K562 (cell line): ENCODE data around the gene LAMTOR4. TPM values are rescaled to one million over a fixed set of nuclear protein-coding genes. Genes with fewer than 3 reads are reported as not detected.
A peak's percentile ranks its signal among the peaks of the same experiment; 100 is the strongest.

Experiments
- ZNF76 ChIP-seq: fragments of 250-450 bp; sonication (Bioruptor Pico); IDR thresholded peaks from 2 replicates; pipeline ENCODE4 v1.4.0; 2020; ENCODE audit warnings: mild to moderate bottlenecking, moderate library complexity, borderline replicate concordance
- polyA plus RNA-seq, 8 experiments: library from polyadenylated mRNA; depleted of rRNA in 4 of 8; stranded (reverse) in 5 of 8; unstranded in 3 of 8; fragments of >200 nt; fragmentation: Nextera tagmentation in 2 of 8; fragmentation: Illumina TruSeq in 1 of 8; extraction: Ambion mirVana in 2 of 8; extraction: Trizol in 1 of 8; gene quantifications; 2 replicates each; pipeline versions ENCODE4 v1.2.1 to v1.2.3, GENCODE V29; 2011 to 2014; ENCODE audit warnings: inconsistent platforms in 1 of 8, missing spikeins in 1 of 8
- total RNA-seq, 7 experiments: library from RNA; depleted of rRNA in 6 of 7; stranded (reverse); fragments of >200 nt in 6 of 7; fragmentation: Illumina TruSeq in 2 of 7; extraction: Trizol in 2 of 7; gene quantifications; 2 replicates each; pipeline versions ENCODE4 v1.2.1 to v1.2.3, GENCODE V29; 2011 to 2021; ENCODE audit warnings: low replicate concordance in 1 of 7
- TF ChIP-seq, protein P1 (sequence below), 2 experiments: fragments of 450-650 bp; IDR thresholded peaks; 2 replicates each; pipeline ENCODE4 v1.6.1; 2018; ENCODE audit warnings: mild to moderate bottlenecking in 2 of 2, low read depth in 1 of 2; ENCODE audit not compliant: partially characterized antibody in 2 of 2
- TF ChIP-seq, protein P2 (sequence below), 2 experiments: fragments of 250-450 bp in 1 of 2; fragments of 450-650 bp in 1 of 2; sonication (Bioruptor Pico) in 1 of 2; IDR thresholded peaks; 2 replicates each; pipeline versions ENCODE4 v1.6.1 to v1.8.0; 2016 to 2021; ENCODE audit warnings: mild to moderate bottlenecking in 2 of 2, moderate library complexity in 2 of 2, missing compliant biosample characterization in 1 of 2, missing genetic modification characterization in 1 of 2
- TF ChIP-seq, protein P3 (sequence below), 2 experiments: fragments of 450-650 bp in 1 of 2; sonication (generic) in 1 of 2; formaldehyde crosslinking in 1 of 2; IDR thresholded peaks; 2 replicates each; pipeline versions ENCODE4 v1.7.1 to v1.9.0; 2016 to 2022; ENCODE audit warnings: inconsistent platforms in 1 of 2, mild to moderate bottlenecking in 1 of 2, missing genetic modification reagents in 1 of 2
- TF ChIP-seq, protein P4 (sequence below): fragments of 450-650 bp; IDR thresholded peaks from 2 replicates; pipeline ENCODE4 v1.6.1; 2014; ENCODE audit warnings: low read depth, mild to moderate bottlenecking, moderate library complexity, borderline replicate concordance
- TF ChIP-seq, protein P5 (sequence below): fragments of 450-650 bp; formaldehyde crosslinking; IDR thresholded peaks from 2 replicates; pipeline ENCODE4 v1.4.0; 2020; ENCODE audit warnings: mild to moderate bottlenecking, mixed read lengths

LAMTOR4 gene
- total and polyA plus RNA-seq, 9 of the 15 experiments (the other 6 are each of a cell fraction or from before 2014, with no cell fraction given), result 79.6 to 314 (median 195) TPM

DNA sequence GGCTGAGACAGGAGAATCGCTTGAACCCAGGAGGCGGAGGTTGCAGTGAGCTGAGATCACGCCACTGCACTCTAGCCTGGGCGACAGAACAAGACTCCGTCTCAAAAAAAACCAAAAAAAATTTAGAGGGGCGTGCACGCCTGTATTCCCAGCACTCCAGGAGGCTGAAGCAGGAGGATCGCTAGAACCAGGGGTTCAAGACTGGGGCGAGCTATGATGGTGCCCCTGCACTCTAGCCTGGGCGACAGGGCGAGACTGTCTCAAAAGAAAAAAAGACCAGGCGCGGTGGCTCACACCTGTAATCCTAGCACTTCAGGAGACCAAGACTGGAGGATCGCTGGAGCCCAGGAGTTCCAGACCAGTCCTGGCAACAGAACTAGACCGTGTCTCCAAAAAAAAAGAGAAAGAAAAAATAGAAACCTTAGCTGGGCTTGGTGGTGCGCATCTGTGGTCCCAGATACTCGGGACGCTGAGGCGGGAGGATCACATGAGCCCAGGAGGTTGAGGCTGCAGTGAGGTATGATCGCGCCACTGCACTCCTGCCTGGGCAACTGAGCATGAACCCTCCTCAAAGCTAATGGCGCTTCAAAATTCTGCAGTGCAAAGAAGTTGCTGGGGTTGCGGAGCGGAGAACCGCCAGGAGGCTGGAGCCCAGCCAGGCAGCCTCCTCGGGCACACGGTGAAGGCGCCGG is 22.3 kb upstream of the LAMTOR4 start (continued):
- TF ChIP-seq, protein P1, sequence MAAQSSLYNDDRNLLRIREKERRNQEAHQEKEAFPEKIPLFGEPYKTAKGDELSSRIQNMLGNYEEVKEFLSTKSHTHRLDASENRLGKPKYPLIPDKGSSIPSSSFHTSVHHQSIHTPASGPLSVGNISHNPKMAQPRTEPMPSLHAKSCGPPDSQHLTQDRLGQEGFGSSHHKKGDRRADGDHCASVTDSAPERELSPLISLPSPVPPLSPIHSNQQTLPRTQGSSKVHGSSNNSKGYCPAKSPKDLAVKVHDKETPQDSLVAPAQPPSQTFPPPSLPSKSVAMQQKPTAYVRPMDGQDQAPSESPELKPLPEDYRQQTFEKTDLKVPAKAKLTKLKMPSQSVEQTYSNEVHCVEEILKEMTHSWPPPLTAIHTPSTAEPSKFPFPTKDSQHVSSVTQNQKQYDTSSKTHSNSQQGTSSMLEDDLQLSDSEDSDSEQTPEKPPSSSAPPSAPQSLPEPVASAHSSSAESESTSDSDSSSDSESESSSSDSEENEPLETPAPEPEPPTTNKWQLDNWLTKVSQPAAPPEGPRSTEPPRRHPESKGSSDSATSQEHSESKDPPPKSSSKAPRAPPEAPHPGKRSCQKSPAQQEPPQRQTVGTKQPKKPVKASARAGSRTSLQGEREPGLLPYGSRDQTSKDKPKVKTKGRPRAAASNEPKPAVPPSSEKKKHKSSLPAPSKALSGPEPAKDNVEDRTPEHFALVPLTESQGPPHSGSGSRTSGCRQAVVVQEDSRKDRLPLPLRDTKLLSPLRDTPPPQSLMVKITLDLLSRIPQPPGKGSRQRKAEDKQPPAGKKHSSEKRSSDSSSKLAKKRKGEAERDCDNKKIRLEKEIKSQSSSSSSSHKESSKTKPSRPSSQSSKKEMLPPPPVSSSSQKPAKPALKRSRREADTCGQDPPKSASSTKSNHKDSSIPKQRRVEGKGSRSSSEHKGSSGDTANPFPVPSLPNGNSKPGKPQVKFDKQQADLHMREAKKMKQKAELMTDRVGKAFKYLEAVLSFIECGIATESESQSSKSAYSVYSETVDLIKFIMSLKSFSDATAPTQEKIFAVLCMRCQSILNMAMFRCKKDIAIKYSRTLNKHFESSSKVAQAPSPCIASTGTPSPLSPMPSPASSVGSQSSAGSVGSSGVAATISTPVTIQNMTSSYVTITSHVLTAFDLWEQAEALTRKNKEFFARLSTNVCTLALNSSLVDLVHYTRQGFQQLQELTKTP (IDR thresholded peaks at IDR 0.05; ENCODE audit: low read depth in 1 of 2, partially characterized antibody in 2 of 2), result peak in 1 of 2 experiments; percentile 20
- no peak for TF ChIP-seq ZNF76 (CRISPR knock-in tag)
- TF ChIP-seq, protein P2, sequence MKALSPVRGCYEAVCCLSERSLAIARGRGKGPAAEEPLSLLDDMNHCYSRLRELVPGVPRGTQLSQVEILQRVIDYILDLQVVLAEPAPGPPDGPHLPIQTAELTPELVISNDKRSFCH (CRISPR knock-in tag; IDR thresholded peaks at IDR 0.05), result no peak
- TF ChIP-seq, protein P2 (tag; IDR thresholded peaks at IDR 0.05), result peak; percentile 62
- TF ChIP-seq, protein P3, sequence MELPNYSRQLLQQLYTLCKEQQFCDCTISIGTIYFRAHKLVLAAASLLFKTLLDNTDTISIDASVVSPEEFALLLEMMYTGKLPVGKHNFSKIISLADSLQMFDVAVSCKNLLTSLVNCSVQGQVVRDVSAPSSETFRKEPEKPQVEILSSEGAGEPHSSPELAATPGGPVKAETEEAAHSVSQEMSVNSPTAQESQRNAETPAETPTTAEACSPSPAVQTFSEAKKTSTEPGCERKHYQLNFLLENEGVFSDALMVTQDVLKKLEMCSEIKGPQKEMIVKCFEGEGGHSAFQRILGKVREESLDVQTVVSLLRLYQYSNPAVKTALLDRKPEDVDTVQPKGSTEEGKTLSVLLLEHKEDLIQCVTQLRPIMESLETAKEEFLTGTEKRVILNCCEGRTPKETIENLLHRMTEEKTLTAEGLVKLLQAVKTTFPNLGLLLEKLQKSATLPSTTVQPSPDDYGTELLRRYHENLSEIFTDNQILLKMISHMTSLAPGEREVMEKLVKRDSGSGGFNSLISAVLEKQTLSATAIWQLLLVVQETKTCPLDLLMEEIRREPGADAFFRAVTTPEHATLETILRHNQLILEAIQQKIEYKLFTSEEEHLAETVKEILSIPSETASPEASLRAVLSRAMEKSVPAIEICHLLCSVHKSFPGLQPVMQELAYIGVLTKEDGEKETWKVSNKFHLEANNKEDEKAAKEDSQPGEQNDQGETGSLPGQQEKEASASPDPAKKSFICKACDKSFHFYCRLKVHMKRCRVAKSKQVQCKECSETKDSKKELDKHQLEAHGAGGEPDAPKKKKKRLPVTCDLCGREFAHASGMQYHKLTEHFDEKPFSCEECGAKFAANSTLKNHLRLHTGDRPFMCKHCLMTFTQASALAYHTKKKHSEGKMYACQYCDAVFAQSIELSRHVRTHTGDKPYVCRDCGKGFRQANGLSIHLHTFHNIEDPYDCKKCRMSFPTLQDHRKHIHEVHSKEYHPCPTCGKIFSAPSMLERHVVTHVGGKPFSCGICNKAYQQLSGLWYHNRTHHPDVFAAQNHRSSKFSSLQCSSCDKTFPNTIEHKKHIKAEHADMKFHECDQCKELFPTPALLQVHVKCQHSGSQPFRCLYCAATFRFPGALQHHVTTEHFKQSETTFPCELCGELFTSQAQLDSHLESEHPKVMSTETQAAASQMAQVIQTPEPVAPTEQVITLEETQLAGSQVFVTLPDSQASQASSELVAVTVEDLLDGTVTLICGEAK (IDR thresholded peaks at IDR 0.05), result 0 out of 2 replicates have a peak, but pooled peaks have one; percentile 7
- TF ChIP-seq, protein P3 (CRISPR knock-in tag; IDR thresholded peaks at IDR 0.05), result no peak
- TF ChIP-seq, protein P4, sequence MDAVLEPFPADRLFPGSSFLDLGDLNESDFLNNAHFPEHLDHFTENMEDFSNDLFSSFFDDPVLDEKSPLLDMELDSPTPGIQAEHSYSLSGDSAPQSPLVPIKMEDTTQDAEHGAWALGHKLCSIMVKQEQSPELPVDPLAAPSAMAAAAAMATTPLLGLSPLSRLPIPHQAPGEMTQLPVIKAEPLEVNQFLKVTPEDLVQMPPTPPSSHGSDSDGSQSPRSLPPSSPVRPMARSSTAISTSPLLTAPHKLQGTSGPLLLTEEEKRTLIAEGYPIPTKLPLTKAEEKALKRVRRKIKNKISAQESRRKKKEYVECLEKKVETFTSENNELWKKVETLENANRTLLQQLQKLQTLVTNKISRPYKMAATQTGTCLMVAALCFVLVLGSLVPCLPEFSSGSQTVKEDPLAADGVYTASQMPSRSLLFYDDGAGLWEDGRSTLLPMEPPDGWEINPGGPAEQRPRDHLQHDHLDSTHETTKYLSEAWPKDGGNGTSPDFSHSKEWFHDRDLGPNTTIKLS, result peak; percentile 48; the same call in 1 of the 2 replicates
- TF ChIP-seq, protein P5, sequence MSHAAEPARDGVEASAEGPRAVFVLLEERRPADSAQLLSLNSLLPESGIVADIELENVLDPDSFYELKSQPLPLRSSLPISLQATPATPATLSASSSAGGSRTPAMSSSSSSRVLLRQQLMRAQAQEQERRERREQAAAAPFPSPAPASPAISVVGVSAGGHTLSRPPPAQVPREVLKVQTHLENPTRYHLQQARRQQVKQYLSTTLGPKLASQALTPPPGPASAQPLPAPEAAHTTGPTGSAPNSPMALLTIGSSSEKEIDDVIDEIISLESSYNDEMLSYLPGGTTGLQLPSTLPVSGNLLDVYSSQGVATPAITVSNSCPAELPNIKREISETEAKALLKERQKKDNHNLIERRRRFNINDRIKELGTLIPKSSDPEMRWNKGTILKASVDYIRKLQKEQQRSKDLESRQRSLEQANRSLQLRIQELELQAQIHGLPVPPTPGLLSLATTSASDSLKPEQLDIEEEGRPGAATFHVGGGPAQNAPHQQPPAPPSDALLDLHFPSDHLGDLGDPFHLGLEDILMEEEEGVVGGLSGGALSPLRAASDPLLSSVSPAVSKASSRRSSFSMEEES (CRISPR knock-in tag), result no peak; the same call in 1 of the 2 replicates
